DLD1 (cell line): Measurements from ENCODE around the gene SIN3B.

ENCODE experiments used
- in situ Hi-C: cut with HindIII; loops from 2 replicates; pipeline ENCODE4 v1.10.0; 2017; ENCODE audit warnings: low sequenced_read_pairs

Gene SIN3B

DNA sequence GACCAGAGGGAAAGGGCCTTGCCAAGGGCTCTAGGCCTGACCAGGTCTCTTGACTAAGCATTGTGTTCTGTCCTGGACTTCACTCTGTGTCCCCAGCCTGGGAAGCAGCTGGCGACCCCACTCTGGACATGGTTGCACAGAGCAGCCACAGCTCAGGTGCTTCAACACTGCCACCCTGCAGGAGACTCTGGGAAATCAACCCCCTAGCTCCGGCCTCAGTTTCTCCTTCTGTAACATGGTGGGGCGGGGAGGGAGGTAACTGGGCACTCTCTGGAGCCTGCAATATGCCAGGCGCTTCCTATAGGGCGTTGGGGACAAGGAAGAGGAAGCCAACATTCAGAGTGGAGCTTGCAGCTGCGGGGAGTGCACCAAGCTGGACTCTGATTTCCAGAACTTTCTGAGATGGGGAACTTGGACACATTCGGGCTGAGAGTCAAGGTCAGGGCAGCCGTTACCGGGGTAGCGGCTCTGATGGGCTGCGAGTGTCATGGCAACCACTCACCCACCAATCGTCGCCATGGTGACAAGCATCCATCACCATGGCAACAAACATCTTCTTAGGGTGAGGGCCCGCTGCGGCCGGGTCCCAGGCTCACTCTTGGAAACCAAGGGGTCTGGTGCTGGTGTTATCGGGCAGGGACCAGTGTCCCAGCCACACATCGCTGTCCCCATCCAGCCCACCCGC is 72.4 kb downstream of the SIN3B start:
- in situ Hi-C loops = no loop called here

DNA sequence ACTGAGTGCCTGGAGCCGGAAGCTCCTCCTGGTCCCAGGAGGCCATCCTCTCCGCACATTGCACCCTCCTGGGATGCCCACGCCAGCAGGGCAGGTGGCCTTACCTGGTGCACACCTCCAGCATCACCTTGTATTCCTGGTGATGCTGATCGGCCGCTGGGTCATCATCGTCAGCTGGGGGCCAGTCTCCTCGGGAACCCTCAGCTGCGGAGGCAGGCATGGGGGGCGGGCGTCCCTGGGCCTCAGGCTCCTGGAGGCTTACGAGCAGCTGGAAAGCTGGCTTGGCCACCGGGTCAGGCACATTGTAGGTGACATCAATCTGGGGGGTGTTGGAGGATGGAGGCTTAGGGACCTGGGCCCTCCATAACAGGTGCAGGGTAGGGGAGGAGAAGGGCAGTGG is 73.3 kb downstream of the SIN3B start:
- in situ Hi-C loops = no loop called here

DNA sequence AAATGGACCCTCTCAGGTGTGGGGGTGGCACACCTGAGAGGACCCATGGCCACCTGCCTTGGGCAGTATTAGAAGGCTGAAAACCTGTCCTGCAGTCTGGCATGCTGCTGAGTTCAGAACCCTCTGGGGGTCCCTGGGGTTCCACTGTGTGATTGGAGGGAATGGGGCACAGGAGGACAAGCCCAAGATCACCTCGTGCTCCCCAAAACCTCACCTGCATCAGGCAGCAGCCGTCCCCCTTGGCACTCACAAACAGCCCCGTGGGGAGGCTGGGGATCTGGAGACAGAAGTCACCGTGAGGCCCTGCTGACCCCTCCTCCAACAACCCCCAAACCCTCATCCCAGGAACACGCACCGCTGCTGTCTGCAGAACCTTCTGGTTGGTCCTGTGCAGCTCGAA is 74.1 kb downstream of the SIN3B start:
- in situ Hi-C loops = no loop called here

DNA sequence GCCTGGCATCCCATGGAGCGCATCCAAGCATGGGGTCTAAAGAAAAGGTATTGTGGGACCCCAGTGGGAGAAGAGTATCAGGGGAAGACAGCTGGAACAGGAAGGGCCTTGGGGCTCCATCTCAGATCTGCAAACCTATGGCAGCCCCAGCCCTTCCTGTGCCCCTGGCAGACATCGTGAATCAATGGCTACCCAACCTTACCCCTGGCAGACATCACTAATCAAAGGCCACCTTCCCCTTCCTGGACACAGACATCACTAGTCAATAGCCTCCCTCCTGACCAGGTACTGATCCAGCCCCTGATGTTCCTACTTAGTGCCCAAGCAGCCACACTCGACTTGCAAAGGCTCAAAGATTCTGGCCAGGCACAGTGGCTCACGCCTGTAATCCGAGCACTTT is 75.4 kb downstream of the SIN3B start:
- in situ Hi-C loops = no loop called here

DNA sequence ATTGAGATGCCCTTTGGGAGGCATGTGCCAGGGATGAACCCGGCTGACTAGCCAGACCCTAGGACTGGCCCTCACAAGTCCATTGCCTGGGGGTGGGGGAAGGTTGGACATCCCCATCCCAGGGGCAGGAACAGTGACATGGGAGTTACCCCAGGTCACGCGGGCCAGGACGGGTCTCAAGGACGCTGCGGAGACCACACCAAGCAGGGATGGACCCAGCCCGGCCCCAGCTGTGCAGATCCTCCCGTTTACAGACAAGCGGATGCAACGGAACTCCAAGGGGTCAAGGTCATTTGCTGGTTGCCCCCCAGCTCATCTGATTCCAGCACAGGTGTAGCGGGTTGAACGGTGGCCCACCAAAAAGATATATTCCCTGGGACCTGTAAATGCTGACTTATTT is 79.6 kb downstream of the SIN3B start:
- in situ Hi-C loops = no loop called here

DNA sequence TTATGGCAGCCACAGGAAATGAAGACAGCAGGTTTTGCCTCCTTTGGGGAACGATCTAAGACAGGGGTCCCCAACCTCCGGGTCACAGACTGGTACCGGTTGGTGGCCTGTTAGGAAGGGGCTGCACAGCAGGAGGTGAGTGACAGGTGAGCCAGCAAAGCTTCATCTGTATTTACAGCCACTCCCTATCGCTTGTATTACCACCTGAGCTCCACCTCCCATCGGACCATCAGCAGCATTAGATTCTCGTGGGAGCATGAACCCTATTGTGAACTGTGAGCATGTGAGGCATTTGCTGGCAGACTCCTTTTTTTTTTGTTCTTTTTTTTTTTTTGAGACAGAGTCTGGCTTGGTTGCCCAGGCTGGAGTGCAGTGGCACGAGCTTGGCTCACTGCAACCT is 81.8 kb downstream of the SIN3B start:
- in situ Hi-C loops = no loop called here

DNA sequence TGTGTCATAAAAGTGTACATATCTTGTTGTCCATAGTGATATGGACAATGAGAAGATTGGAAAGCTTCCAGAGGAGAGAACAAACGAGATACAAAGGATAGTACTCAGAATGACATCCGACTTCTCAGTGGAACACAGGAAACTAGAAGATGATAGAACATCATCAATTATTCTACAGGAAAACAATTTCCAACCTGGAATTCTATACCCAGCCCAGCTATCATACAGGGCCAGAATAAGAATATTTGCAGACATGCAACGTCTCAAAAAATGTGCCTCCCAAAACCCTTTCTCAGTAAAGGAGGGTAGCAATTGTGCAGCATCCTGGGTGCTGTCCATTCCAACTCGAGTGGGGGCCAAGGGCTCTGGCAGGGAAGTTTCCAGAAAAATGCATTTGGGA is 83.6 kb downstream of the SIN3B start:
- in situ Hi-C loops = no loop called here

DNA sequence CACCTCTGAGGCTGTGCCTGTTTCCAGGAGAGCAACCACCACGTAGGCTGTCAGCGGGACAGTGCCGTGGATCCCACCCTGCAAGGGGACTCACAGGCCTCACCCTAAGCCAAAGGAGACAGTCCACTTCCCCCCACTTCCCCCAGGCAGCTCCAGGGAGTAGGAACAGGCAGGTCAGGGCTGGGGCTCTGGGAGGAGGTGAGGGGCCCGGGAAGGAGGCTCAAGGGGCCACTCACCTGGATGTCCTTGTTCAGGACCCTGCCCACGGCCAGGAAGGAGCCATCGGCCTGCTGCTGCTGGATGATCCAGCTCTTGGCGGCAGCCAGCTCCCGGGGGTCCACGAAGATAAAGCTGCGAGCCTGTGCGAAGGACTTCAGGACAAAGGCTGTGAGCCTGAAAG is 85.2 kb downstream of the SIN3B start:
- in situ Hi-C loops = no loop called here

DNA sequence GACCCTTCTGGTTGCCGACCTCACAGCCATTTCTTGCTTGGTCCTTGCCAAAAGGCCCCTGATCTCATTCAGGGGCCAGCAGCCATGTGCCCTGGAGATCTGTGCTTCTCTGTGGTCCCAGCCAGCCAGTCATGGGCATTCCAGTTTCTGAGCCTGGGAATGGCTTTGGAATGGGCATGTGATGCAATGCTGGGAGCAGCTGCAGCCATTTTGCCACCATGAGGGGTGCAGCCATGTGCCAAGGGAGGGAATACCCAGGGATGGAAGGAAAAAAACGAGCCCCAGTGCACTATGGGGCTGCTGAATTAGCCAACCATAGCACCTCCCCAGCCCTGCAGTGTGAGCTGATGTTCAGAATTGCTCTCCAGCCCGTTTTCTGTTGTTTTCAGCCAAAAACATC is 85.9 kb downstream of the SIN3B start:
- in situ Hi-C loops = no loop called here

DNA sequence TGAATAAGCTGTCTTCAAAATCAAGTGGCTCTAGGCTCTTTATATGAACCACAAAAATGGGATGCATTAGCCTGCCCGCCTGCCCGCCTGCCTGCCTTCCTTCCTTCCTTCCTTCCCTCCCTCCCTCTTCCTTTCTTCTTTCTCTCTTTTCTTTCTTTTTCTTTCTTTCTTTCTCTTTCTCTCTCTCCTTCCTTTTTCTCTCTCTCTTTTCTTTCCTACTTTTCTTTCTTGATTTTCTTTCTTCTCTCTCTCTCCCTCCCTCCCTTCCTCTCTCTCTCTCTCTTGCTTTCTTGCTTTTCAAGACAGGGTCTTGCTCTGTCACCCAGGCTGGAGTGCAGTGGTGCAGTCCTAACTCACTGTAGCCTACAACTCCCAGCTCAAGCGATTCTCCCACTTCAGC is 86.5 kb downstream of the SIN3B start:
- in situ Hi-C loops = no loop called here

DNA sequence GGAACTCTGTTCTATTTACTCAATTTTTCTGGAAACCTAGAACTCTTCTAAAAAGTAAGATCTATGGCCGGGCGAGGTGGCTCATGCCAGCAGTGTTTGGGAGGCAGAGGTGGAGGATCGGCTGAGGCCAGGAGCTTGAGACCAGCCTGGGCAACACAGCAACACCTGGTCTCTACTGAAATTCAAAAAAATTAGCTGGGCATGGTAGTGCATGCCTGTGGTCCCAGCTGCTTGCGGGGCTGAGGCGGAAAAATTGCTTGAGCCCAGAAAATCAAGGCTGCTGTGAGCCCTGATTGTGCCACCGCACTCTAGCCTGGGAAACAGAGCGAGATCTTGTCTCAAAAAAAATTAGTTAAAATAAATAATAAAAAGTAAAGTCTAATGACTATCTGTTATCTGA is 88.2 kb downstream of the SIN3B start:
- in situ Hi-C loops = no loop called here

DNA sequence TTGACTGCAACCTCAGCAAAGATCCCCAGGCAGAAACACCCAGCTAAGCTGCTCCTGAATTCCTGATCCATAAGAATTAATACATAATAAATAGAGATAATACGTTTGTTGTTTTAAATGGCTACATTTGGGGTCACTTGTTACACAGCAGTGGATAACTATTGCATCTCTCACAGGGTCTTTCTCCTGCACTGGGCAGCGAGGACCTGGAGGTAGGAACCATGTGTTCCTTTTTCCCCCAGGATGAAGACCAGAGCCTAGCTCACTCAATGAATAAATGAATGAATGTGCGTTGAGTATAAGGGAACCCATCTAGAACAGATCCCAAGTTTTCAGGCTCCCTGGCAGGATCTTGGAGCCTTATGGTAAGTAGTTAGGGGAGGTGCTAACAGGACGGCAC is 90.3 kb downstream of the SIN3B start:
- in situ Hi-C loops = no loop called here

DNA sequence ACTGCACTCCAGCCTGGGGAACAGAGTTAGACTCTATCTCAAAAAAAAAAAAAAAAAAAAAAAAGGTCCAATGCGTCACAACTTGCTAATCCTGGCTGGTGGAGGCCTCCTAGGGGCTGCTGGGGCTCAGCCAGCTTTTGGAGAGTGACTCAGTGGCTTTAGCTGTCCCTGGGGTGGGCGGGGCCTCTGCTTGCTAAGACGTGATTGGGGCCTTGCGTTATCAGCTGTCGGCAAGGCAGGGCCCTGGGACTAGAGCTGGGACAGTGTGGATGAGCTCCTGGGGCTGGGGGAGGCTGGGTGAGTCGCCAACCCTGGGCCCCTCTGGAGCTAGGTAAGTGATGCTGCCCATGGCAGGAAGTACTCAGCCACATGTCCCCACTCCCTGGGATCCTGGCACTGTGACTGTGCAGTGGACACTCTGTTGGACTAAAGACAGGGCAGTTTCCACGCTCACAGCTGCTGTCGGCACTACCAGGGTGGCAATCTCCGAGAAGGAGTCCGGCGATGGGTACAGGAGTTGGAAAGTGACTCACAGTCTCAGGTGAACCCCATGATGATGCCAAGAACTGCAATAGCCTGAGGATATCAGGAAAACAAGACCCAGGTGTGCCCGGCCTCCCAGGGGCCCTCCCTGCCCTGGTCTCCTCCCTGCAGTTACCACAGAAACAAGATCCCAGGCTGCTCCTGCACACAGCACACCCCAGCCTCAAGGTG is 91.8 kb downstream of the SIN3B start:
- in situ Hi-C loops = no loop called here

DNA sequence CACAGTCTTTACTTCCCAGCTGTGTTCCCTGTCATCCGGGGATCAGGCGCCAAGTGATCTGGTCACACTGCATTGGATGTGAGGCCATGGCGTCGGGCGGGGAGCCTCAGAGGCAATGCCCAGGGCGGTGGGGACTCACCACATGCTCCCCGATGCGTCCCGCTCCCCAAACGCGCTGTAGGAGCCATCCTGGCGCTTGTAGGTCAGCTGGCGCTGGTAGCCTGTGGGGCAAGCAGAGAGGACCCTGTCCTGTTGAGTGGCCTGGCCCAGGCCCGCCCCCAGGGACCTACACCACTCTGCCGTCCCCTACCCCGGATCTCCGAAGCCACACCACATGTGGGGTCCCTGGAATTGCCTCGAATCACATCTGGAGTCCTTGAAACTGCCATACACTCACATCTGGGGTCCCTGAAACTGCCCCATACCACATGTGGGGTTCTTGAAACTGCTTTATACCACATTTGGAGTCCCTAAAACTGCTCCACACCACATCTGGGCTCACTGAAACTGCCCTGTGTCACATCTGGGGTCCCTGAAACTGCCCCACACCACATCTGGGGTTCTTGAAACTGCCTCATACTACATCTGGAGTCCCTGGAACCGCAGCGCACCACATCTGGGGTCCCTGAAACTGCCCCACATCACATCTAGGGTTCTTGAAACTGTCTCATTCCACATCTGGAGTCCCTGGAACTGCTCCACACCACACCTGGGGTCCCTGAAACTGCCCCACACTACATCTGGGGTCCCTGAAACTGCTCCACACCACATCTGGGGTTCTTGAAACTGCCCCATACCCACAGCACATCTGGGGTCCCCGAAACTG is 92.8 kb downstream of the SIN3B start:
- in situ Hi-C loops = no loop called here

DNA sequence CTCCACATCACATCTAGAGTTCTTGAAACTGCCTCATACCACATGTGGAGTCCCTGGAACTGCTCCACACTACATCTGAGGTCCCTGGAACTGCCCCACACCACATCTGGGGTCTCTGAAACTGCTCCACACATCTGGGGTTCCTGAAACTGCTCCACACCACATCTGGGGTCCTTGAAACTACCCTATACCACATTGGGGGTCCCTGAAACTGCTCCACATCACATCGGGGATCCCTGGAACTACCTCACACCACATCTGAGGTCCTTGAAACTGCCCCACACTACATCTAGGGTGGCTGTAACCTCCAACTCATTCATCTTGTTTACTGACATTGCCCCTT is 93.4 kb downstream of the SIN3B start:
- in situ Hi-C loops = no loop called here

DNA sequence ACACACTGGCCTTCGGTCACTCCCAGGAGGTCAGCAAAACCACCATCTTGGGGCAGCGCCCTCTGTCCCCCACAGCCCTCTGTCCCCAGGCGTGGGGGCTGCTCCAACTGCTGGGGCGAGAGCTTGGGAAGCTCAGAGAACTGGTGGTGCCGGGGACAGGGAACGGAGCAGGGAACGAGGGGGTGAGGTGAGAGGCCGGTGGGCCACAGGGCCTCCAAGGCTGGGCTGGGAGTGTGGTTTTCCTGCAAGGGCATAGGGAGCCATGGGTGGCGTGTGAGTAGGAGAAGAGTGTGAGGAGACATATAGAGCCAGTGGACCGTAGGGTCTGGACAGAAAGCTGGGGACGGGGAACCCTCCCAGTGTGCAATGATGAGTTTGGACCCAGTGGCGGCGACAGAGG is 93.8 kb downstream of the SIN3B start:
- in situ Hi-C loops = no loop called here

DNA sequence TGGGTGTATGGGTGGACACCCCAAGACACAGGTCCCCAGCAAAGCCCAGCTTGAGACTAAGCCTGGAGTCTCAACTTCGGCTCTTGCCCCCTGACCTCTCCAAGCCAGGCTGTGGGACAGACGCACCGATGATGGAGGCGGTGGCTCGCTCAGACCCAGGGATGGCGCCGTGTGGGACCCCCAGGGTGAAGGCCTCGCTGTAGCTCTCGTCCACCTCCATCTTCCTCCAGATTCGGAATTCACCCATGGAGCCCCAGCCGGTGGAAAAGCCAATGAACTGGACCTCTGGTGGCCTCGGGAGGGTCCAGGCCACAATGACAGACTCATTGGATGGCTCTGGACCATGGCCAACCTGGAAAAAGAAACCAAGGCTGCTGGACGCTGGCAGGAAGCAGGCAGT is 98.7 kb downstream of the SIN3B start:
- in situ Hi-C loops = no loop called here

DNA sequence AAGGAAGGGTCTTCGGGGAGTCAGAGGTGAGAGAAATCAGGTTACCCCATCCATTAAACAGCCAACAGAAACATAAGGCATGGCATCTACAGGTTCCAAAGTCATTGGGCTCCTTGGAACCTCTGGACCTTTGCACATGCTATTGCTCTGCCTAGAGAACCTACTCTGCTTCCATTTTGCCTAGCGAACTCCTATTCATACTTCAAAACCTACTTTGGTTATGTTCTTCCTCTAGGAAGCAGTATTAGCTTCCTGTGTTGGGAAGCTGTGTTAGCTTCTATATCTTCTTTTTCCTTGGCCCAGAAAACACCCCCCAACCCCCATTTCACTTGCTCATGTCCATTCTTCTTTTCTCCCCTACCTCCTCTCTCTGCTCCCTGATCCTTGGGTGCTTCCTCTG is 99.2 kb downstream of the SIN3B start:
- in situ Hi-C loops = no loop called here

DNA sequence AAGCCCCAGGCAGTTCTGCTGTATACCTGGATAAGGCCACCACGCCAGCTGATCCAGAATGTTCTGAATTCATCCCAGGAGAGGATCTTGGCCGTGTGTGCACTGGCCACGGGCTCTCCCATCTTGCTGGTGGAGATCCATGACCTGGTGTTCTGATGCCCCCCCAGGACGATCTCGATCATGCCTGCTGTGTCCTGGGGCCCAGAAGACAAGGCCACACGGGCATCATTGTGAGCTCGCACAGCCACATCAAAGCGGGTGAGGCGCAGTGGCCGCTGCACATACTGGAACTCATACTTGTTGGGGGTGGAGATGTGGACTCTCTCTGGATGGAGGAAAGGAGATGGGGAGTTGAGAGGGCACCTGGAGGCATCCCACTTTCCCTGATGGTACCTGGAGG is 99.7 kb downstream of the SIN3B start:
- in situ Hi-C loops = no loop called here
